HFFc6 (cell line): Measurements from ENCODE around the gene PRXL2B. TPM values are rescaled to one million over a fixed set of nuclear protein-coding genes. Genes with fewer than 3 reads are reported as not detected.

Source experiments
- DNase-seq: peaks from one replicate; pipeline ENCODE4 v3.0.0-alpha.2; 2018
- H3K27ac Mint-ChIP-seq: 2 replicates; pipeline ENCODE4 v1.8.0; 2020; ENCODE audit warnings: mild to moderate bottlenecking, mixed read lengths
- H3K27me3 Mint-ChIP-seq: 2 replicates; pipeline ENCODE4 v1.8.0; 2021; ENCODE audit warnings: mild to moderate bottlenecking, moderate library complexity, mixed read lengths; ENCODE audit not compliant: insufficient read depth
- H3K36me3 Mint-ChIP-seq: 2 replicates; pipeline ENCODE4 v1.8.0; 2021; ENCODE audit warnings: low read depth, mixed read lengths
- H3K4me1 Mint-ChIP-seq: 2 replicates; pipeline ENCODE4 v1.8.0; 2020; ENCODE audit warnings: low read depth, mixed read lengths
- H3K4me3 Mint-ChIP-seq: 2 replicates; pipeline ENCODE4 v1.8.0; 2020; ENCODE audit warnings: mild to moderate bottlenecking, moderate library complexity, mixed read lengths
- H3K9me3 Mint-ChIP-seq: 2 replicates; pipeline ENCODE4 v1.8.0; 2020; ENCODE audit warnings: mild to moderate bottlenecking, mixed read lengths
- long read RNA-seq: library from polyadenylated mRNA; unstranded; transcript quantifications from one replicate; pipeline ENCODE4 v2.0.0, GENCODE V29; 2019
- total RNA-seq, 6 experiments: library from RNA; stranded (reverse); fragmentation: NEBNext Ultra II Directional; extraction: Animal tissue kit (Norgen Biotek cat#: 25700); gene quantifications; 2 replicates in 1 of 6; 3 replicates in 5 of 6; pipeline ENCODE4 v1.2.3, GENCODE V29; 2021
- TF ChIP-seq, protein P1 (sequence below): fragments of 200-600 bp; sonication (generic); IDR thresholded peaks from 2 replicates; pipeline ENCODE4 v1.5.0; 2021; ENCODE audit warnings: antibody characterized with exemption, mild to moderate bottlenecking

Gene PRXL2B, protein sequence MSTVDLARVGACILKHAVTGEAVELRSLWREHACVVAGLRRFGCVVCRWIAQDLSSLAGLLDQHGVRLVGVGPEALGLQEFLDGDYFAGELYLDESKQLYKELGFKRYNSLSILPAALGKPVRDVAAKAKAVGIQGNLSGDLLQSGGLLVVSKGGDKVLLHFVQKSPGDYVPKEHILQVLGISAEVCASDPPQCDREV
- 10 to 100 TPM; 27.1 to 38.9 (median 34.7) TPM for total RNA-seq
- long read RNA-seq, transcript PRXL2B-204 (7 exons, 2,749 nt), result major isoform, 10 of 27 reads
- long read RNA-seq, transcript PRXL2B-203 (7 exons, 2,689 nt), result minor isoform, 5 of 27 reads
- long read RNA-seq, partial matches to known transcripts, result 4 of 27 reads
- long read RNA-seq, other reads (novel, unspliced or antisense), result 5 of 27 reads

DNA sequence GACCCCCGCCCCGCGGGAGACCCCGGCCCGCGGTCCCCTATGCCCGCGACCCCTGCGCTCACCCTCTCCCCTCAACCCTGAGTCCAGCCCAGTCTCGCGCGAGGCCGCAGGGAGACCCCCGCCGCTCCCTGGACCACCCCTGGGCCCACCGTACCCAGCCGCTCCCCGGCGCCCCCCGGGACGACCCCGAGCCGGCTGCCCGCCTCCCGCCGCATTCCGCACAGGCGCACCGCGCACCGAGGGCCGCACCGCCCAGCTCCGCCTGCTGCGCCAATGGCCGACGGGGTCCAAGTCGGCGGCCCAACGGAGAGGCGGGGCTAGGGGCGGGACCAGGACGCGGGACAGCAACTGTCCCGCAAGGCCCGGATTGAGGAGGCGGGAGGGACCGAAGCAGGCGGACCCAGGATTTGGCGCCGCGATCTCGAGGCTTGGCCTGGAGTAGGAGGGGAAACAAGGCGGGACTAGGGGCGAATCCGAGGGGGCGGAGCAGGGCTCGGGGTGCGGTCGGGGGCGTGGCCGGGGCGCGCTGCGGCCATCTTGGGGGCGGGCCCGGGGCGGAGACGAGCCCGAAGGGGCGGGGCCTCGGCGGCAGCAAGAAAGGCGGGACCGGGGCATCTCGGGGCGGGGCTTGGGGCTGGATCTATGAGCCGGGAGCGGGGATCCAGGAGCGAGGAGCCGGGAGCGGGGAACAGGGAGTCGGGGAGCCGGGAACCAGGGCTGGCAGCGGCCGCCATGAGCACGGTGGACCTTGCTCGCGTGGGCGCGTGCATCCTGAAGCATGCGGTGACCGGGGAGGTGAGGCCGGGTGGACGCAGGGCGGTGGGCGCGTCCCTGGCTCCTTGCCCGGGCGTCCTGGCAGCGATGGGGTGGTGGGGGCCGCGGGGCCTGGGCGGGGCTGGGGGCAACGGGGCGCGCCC lies at the start of gene PRXL2B:
PRXL2B (plus strand) TSS at position 624 of the 917 bp plus-strand sequence; CDS start at position 733, 109 bp downstream.
- no peaks in the 10 kb centered on the region for H3K9me3 Mint-ChIP-seq
- peaks cover 8% of the 10 kb centered on the region for H3K27me3 Mint-ChIP-seq

DNA sequence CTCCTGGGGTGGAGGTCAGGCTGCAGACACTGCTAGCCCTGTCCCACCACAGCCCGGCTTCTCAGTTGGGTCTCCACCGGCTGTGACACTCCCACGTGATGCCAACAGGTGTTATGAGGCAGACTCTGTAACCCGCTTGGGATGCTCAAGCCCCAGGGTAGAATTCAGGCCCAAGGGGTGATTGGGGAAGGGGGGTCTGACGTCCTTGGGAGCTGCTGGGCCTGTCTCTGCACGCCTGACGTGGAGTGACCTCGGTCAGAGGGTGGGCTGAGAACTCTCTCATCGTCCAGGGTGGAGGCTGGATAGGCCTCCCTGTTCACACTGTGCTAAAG lies 48.8 kb upstream of the PRXL2B start:
- TF ChIP-seq, protein P1, sequence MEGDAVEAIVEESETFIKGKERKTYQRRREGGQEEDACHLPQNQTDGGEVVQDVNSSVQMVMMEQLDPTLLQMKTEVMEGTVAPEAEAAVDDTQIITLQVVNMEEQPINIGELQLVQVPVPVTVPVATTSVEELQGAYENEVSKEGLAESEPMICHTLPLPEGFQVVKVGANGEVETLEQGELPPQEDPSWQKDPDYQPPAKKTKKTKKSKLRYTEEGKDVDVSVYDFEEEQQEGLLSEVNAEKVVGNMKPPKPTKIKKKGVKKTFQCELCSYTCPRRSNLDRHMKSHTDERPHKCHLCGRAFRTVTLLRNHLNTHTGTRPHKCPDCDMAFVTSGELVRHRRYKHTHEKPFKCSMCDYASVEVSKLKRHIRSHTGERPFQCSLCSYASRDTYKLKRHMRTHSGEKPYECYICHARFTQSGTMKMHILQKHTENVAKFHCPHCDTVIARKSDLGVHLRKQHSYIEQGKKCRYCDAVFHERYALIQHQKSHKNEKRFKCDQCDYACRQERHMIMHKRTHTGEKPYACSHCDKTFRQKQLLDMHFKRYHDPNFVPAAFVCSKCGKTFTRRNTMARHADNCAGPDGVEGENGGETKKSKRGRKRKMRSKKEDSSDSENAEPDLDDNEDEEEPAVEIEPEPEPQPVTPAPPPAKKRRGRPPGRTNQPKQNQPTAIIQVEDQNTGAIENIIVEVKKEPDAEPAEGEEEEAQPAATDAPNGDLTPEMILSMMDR, result no peak
- H3K27me3 Mint-ChIP-seq, result peaks cover 6% of the 10 kb centered on the region
- no peaks in the 10 kb centered on the region for H3K36me3 Mint-ChIP-seq
- no peak for DNase-seq
- no peak overlapping the region for H3K4me3 Mint-ChIP-seq
- peaks cover 36% of the 10 kb centered on the region for H3K4me1 Mint-ChIP-seq
- no peak overlapping the region for H3K27ac Mint-ChIP-seq
- H3K9me3 Mint-ChIP-seq, result no peaks in the 10 kb centered on the region

More for the DNA sequence above, at the start of gene PRXL2B:
- DNase-seq, result peak; percentile 99
- H3K4me3 Mint-ChIP-seq, result peak within 1 kb of the TSS; percentile 88
- TF ChIP-seq, protein P1, result no peak
- H3K4me1 Mint-ChIP-seq, result peaks cover 13% of the 10 kb centered on the region; the same call in 1 of the 2 replicates
- H3K36me3 Mint-ChIP-seq, result no peaks in the 10 kb centered on the region
- H3K27ac Mint-ChIP-seq, result peak within 1 kb of the TSS; percentile 72

DNA sequence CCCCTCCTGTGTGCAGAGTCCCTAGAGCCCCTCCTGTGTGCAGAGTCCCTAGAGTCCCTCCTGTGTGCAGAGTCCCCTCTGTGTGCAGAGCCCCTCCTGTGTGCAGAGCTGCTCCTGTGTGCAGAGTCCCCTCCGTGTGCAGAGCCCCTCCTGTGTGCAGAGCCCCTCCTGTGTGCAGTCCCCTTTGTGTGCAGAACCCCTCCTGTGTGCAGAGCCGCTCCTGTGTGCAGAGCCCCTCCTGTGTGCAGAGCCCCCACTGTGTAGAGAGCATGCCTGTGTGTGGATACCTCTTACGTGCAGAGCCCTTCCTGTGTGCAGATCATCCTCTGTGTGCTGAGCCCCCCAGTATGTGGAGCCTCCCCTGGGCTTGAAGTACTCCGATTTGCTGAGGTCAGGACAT lies 48.2 kb upstream of the PRXL2B start:
- peaks cover 6% of the 10 kb centered on the region for H3K27me3 Mint-ChIP-seq
- no peak overlapping the region for H3K4me3 Mint-ChIP-seq
- peaks cover 30% of the 10 kb centered on the region for H3K4me1 Mint-ChIP-seq
- TF ChIP-seq, protein P1, result no peak
- no peaks in the 10 kb centered on the region for H3K9me3 Mint-ChIP-seq
- no peaks in the 10 kb centered on the region for H3K36me3 Mint-ChIP-seq
- no peak overlapping the region for H3K27ac Mint-ChIP-seq
- DNase-seq, result no peak

DNA sequence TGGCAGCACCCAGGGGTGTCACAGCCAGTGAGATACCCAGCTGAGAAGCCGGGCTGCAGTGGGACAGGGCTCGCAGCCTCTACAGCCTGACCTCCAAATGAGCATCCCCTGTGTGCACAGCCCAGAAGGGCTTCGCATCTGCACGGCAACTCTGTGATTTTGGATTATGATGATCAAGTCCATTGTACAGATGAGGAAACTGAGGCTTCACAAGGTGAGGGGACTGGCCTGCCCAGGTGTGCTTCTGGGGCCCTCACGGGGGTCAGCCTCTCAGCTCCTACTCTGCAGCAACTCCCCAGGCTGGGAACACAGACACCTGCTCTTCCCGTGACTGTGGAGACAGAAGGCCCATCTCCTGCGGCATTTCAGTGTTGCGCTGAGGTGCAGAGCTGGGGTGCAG lies 47.7 kb upstream of the PRXL2B start:
- H3K4me3 Mint-ChIP-seq, result no peak overlapping the region
- H3K4me1 Mint-ChIP-seq, result peaks cover 26% of the 10 kb centered on the region
- no peaks in the 10 kb centered on the region for H3K9me3 Mint-ChIP-seq
- no peak overlapping the region for H3K27ac Mint-ChIP-seq
- H3K27me3 Mint-ChIP-seq, result peaks cover 6% of the 10 kb centered on the region
- H3K36me3 Mint-ChIP-seq, result no peaks in the 10 kb centered on the region
- DNase-seq, result no peak
- TF ChIP-seq, protein P1, result no peak

DNA sequence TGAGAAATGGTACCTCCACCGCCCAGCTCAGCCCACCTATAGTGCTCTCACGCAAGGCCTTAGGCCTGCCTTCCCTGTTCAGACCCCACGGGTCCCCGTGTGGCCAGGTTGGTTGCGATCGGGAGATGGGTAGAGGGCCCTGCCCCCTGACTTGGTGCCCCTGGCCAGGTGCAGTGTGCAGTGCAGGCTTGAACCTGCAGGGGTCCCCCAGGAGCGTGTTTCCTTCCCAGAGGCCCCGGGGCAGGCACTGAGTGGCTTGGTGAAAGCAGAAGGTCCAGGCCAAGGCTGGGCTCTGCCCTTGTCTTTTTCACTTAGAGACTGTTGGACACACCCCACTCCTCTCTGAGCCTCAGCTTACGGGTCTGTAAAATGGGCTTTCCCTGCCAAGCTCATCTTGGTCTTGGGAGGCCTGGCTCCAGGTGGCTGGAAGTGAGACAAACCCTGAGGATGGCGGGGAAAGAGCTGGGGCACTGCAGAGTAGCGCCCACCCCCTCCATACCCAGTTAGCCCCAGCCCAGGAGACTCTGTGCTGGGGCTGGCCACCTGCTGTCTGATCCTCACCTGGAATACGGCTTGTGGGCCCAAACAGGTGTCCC lies 47.2 kb upstream of the PRXL2B start:
- no peak for DNase-seq
- TF ChIP-seq, protein P1, result peak; percentile 67
- Mint-ChIP-seq H3K27ac (no peak overlapping the region), H3K9me3 (no peaks in the 10 kb centered on the region), H3K27me3 (peaks cover 6% of the 10 kb centered on the region), H3K4me3 (no peak overlapping the region), H3K36me3 (no peaks in the 10 kb centered on the region), H3K4me1 (peaks cover 26% of the 10 kb centered on the region)
